Cerebellar cortex (tissue), 1 donor: ENCODE data around the gene IL1A.
"Not testable (repeated sequence)": the region's sequence is repeated elsewhere in the genome, so short reads cannot be mapped to it uniquely, and the experiment has no call there.

Source experiments
- DNase-seq: peaks from one replicate; pipeline ENCODE4 v3.0.0-alpha.2; 2015; ENCODE audit warnings: low spot score

The IL1A gene

GRCh38 chr2:112784199-112785189 is at the start of gene IL1A:
TSS of gene IL1A (minus strand) at chr2:112784493. CDS start at chr2:112783770, 723 bp downstream.
- DNase-seq, result no peak

- no peak for DNase-seq
Observed at GRCh38 chr2:112833976-112834375, 49.7 kb upstream of the IL1A start.

GRCh38 chr2:112833639-112833931 is 49.3 kb upstream of the IL1A start:
- not testable (repeated sequence) for DNase-seq

- DNase-seq, result no peak
Observed at GRCh38 chr2:112832841-112833638, 48.7 kb upstream of the IL1A start.

GRCh38 chr2:112831946-112832840 is 47.9 kb upstream of the IL1A start:
- DNase-seq, result no peak

- no peak for DNase-seq
Observed at GRCh38 chr2:112831513-112831845, 47.2 kb upstream of the IL1A start.

GRCh38 chr2:112830682-112831512 is 46.6 kb upstream of the IL1A start:
- DNase-seq, result no peak

GRCh38 chr2:112829961-112830681 is 45.8 kb upstream of the IL1A start:
- no peak for DNase-seq

GRCh38 chr2:112829101-112829960 is 45.0 kb upstream of the IL1A start:
- no peak for DNase-seq

- no peak for DNase-seq
Observed at GRCh38 chr2:112828251-112828691, 44.0 kb upstream of the IL1A start.

GRCh38 chr2:112827604-112828185 is 43.4 kb upstream of the IL1A start:
- no peak for DNase-seq

- DNase-seq, result no peak
Observed at GRCh38 chr2:112827009-112827408, 42.7 kb upstream of the IL1A start.

- DNase-seq, result no peak
Observed at GRCh38 chr2:112825706-112826105, 41.4 kb upstream of the IL1A start.

GRCh38 chr2:112824694-112825085 is 40.4 kb upstream of the IL1A start:
- DNase-seq, result no peak

GRCh38 chr2:112821682-112822081 is 37.4 kb upstream of the IL1A start:
- DNase-seq, result no peak

- DNase-seq, result no peak
Observed at GRCh38 chr2:112821142-112821541, 36.8 kb upstream of the IL1A start.

GRCh38 chr2:112820343-112820742 is 36.0 kb upstream of the IL1A start:
- DNase-seq, result no peak

- no peak for DNase-seq
Observed at GRCh38 chr2:112819081-112819480, 34.8 kb upstream of the IL1A start.
